Neural progenitor cell (in vitro differentiated cells): ENCODE measurements around the gene NUP210.

Source experiments
- CTCF ChIP-seq: fragments of 200-600 bp; sonication (generic); IDR thresholded peaks from 2 replicates; pipeline ENCODE4 v1.5.1; 2017; ENCODE audit warnings: antibody characterized with exemption, mild to moderate bottlenecking
- EZH2 ChIP-seq: fragments of 200-600 bp; sonication (generic); IDR thresholded peaks from 2 replicates; pipeline ENCODE4 v1.6.1; 2017; ENCODE audit warnings: antibody characterized with exemption, mild to moderate bottlenecking, moderate library complexity

- TF ChIP-seq CTCF, result peak; percentile 26
- no peak for TF ChIP-seq EZH2
Measured at GRCh38 chr3:13346481-13347389, 73.4 kb downstream of the NUP210 start.
